Endothelial cell of umbilical vein (primary cell): Measurements from ENCODE around the gene CDC45. TPM values are rescaled to one million over a fixed set of nuclear protein-coding genes. Genes with fewer than 3 reads are reported as not detected.

ENCODE experiments used
- BruUV-seq: library from RNA; stranded (reverse); fragments of 400-500 nt; replicated peaks from 2 replicates; lab custom pipeline; 2021; lab: Mats Ljungman, UMichigan
- CTCF ChIA-PET: fragments of 300-600, 350-600 bp; sonication (Branson Sonifier 250); formaldehyde crosslinking; loops from one replicate; lab custom pipeline; 2021; ENCODE audit warnings: antibody characterized with exemption, inconsistent platforms; lab: Charles Lee
- POLR2A ChIA-PET: fragments of 300-600, 350-600 bp; sonication (Branson Sonifier 250); formaldehyde crosslinking; loops from one replicate; lab custom pipeline; 2021; ENCODE audit warnings: antibody characterized with exemption, inconsistent platforms; lab: Charles Lee
- DNase-seq: peaks from one replicate; pipeline ENCODE4 v3.0.0-alpha.2; 2011; ENCODE audit warnings: low read depth, low spot score
- FAIRE-seq: peaks from 2 replicates; lab custom pipeline; 2011; peaks lifted over from hg19 to GRCh38; lab: Jason Lieb, UNC
- H2AFZ ChIP-seq: 2 replicates; pipeline ENCODE4 v1.6.0; 2012; ENCODE audit warnings: low read depth, low read length, control low read depth, inconsistent platforms
- H3K27ac ChIP-seq: 2 replicates; pipeline ENCODE4 v1.5.1; 2011; ENCODE audit warnings: low read depth, mild to moderate bottlenecking, control low read depth, low read length, moderate library complexity; ENCODE audit not compliant: insufficient read depth
- H3K27me3 ChIP-seq, 2 experiments: 2 replicates each; pipeline versions ENCODE4 v1.6.0 to v1.6.1; 2011; ENCODE audit warnings: low read length in 2 of 2, mixed read lengths in 1 of 2; ENCODE audit not compliant: control insufficient read depth in 2 of 2, insufficient read depth in 2 of 2
- H3K36me3 ChIP-seq, 2 experiments: 2 replicates in 1 of 2; 3 replicates in 1 of 2; pipeline ENCODE4 v1.5.1; 2011; ENCODE audit warnings: low read length in 2 of 2, mild to moderate bottlenecking in 1 of 2, moderate library complexity in 1 of 2; ENCODE audit not compliant: control insufficient read depth in 2 of 2, insufficient read depth in 2 of 2; ENCODE audit errors: extremely low read depth in 1 of 2
- H3K4me1 ChIP-seq: 3 replicates; pipeline ENCODE4 v1.5.1; 2011; ENCODE audit warnings: mild to moderate bottlenecking, low read length; ENCODE audit not compliant: control insufficient read depth, insufficient read depth; ENCODE audit errors: extremely low read depth
- H3K4me2 ChIP-seq: 2 replicates; pipeline ENCODE4 v1.6.1; 2011; ENCODE audit warnings: low read length, control low read depth, mixed read lengths; ENCODE audit not compliant: insufficient read depth
- H3K4me3 ChIP-seq, 3 experiments: fragments of 200-600 bp in 1 of 3; sonication (generic), shearing (Covaris generic) in 1 of 3; replicated peaks in 1 of 3; 2 replicates each; pipeline ENCODE4 v1.5.1; 2011 to 2016; ENCODE audit warnings: control low read depth in 3 of 3, low read length in 3 of 3, mild to moderate bottlenecking in 2 of 3, inconsistent platforms in 1 of 3, low read depth in 1 of 3, moderate library complexity in 1 of 3; ENCODE audit not compliant: insufficient read depth in 1 of 3
- H3K79me2 ChIP-seq: 2 replicates; pipeline ENCODE4 v1.6.0; 2012; ENCODE audit warnings: low read length, inconsistent platforms; ENCODE audit not compliant: control insufficient read depth, insufficient read depth
- H3K9ac ChIP-seq: replicated peaks from 2 replicates; pipeline ENCODE3; 2011; ENCODE audit warnings: low read length, control low read depth; ENCODE audit not compliant: insufficient read depth; ENCODE audit errors: extremely low read depth
- H3K9me1 ChIP-seq: replicated peaks from 3 replicates; pipeline ENCODE4 v1.6.0; 2011; ENCODE audit warnings: mild to moderate bottlenecking, low read length; ENCODE audit not compliant: control insufficient read depth, insufficient read depth; ENCODE audit errors: extremely low read depth
- H3K9me3 ChIP-seq: replicated peaks from 2 replicates; pipeline ENCODE4 v1.5.1; 2012; ENCODE audit warnings: low read length, inconsistent platforms; ENCODE audit not compliant: control insufficient read depth, insufficient read depth
- H4K20me1 ChIP-seq: replicated peaks from 2 replicates; pipeline ENCODE3; 2011; ENCODE audit warnings: mild to moderate bottlenecking, low read length; ENCODE audit not compliant: control insufficient read depth, insufficient read depth; ENCODE audit errors: extremely low read depth
- CTCF ChIP-seq, 2 donors: IDR thresholded peaks; 1 replicate in 1 of 2; 2 replicates in 1 of 2; pipeline ENCODE4 v1.5.1; 2011; ENCODE audit warnings: low read length in 2 of 2, mild to moderate bottlenecking in 2 of 2, moderate library complexity in 2 of 2, control low read depth in 1 of 2, inconsistent platforms in 1 of 2, low read depth in 1 of 2; ENCODE audit not compliant: insufficient read depth in 1 of 2; ENCODE audit errors: extremely low read depth in 1 of 2
- EZH2 ChIP-seq: IDR thresholded peaks from 2 replicates; pipeline ENCODE4 v1.6.1; 2012; ENCODE audit warnings: borderline replicate concordance, low read depth, mild to moderate bottlenecking, moderate library complexity, low read length, inconsistent platforms; ENCODE audit not compliant: severe bottlenecking
- FOS ChIP-seq: IDR thresholded peaks from 2 replicates; pipeline ENCODE4 v1.6.1; 2011; ENCODE audit warnings: mild to moderate bottlenecking, low read length, moderate library complexity, borderline replicate concordance; ENCODE audit not compliant: insufficient read depth
- GATA2 ChIP-seq: IDR thresholded peaks from 2 replicates; pipeline ENCODE4 v1.7.0; 2011; ENCODE audit warnings: low read depth, mild to moderate bottlenecking, moderate library complexity, mixed read lengths, low read length; ENCODE audit not compliant: insufficient read length, insufficient read depth
- JUN ChIP-seq: IDR thresholded peaks from 2 replicates; pipeline ENCODE4 v1.6.1; 2011; ENCODE audit warnings: borderline replicate concordance, low read depth; ENCODE audit not compliant: insufficient read length, insufficient read depth
- MAX ChIP-seq: IDR thresholded peaks from 2 replicates; pipeline ENCODE4 v1.6.1; 2011; ENCODE audit not compliant: insufficient read depth, insufficient read length
- MYC ChIP-seq: IDR thresholded peaks from one replicate; pipeline ENCODE4 v1.6.1; 2011; ENCODE audit warnings: mild to moderate bottlenecking, low read depth, low read length
- POLR2A ChIP-seq: IDR thresholded peaks from 2 replicates; pipeline ENCODE4 v1.6.1; 2012; ENCODE audit warnings: low read depth, mild to moderate bottlenecking, control low read depth, low read length
- POLR2AphosphoS5 ChIP-seq: IDR thresholded peaks from 2 replicates; pipeline ENCODE4 v1.6.1; 2012; ENCODE audit warnings: low read depth, mild to moderate bottlenecking, control low read depth, low read length, moderate library complexity; ENCODE audit not compliant: insufficient read depth
- dilution Hi-C: fragments of 300-500 bp; cut with MboI; formaldehyde crosslinking; loops from one replicate; pipeline ENCODE4 v1.15.0; 2019; ENCODE audit warnings: low sequenced_read_pairs; ENCODE audit not compliant: extremely low pct_ligation_motif_present
- intact Hi-C: fragments of 100-400 bp; cut with micrococcal nuclease; formaldehyde crosslinking; loops from one replicate; pipeline ENCODE4 v1.10.0; 2022
- polyA plus RNA-seq, 4 experiments: library from polyadenylated mRNA; depleted of rRNA in 3 of 4; stranded (reverse) in 3 of 4; unstranded in 1 of 4; fragments of >200 nt; gene quantifications; 2 replicates each; pipeline versions ENCODE4 v1.2.1 to v1.2.3, GENCODE V29; 2011 to 2012; ENCODE audit warnings: missing spikeins in 1 of 4
- total RNA-seq: library from RNA; stranded (reverse); gene quantifications from 2 replicates; pipeline ENCODE4 v1.2.3, GENCODE V29; 2021

Gene CDC45
- total and polyA plus RNA-seq, 2 donors (not counting 3 experiments of a cell fraction or from before 2014, with no cell fraction given): 36.6 to 40.6 TPM

- TF ChIP-seq POLR2A (peak; percentile 61), POLR2AphosphoS5 (peak; percentile 74), GATA2 (no peak)
- dilution Hi-C loops (no loop called here), intact Hi-C loops (loop anchor here (1.0 to 10.0 kb wide), 5 partner anchors 32 to 300 kb away; partner anchors contain the start of genes C22orf39, CLDN5, MRPL40 and SEPTIN5)
- Histone ChIP-seq H3K27me3 (no peaks in the 10 kb centered on the region), H3K4me3 (peak within 1 kb of the TSS; percentile 66 to 87 (median 83)), H3K9ac (peak within 1 kb of the TSS; percentile 99), H3K79me2 (peaks cover 54% of the 10 kb centered on the region), H3K9me3 (no peaks in the 10 kb centered on the region), H3K27ac (peak within 1 kb of the TSS; percentile 100), H4K20me1 (no peaks in the 10 kb centered on the region), H3K4me2 (peak within 1 kb of the TSS; percentile 98), H3K9me1 (no peaks in the 10 kb centered on the region), H2AFZ (peak within 1 kb of the TSS; percentile 86), H3K36me3 (peaks cover 3 to 6% of the 10 kb centered on the region in 2 experiments), H3K4me1 (peaks cover 42% of the 10 kb centered on the region)
- CTCF ChIA-PET: interaction anchor here (0.7 to 4.7 kb wide), 11 partner anchors 10 to 334 kb away, joined by 3 to 67 read pairs (median 4); partner anchors contain the start of genes ESS2 and HIRA
- POLR2A ChIA-PET: interaction anchor here (1.0 to 1.6 kb wide), 4 partner anchors 10 to 151 kb away, joined by 3 to 5 read pairs (median 3); partner anchors contain the start of gene CLDN5
- DNase-seq: no peak
- BruUV-seq: no TSS peak
- no peak for FAIRE-seq
Measured at GRCh38 chr22:19478901-19479354, 792 bp upstream of the CDC45 start, which contains the start of gene UFD1. UFD1 (minus strand) TSS chr22:19479193; CDS start chr22:19479085, 108 bp downstream.

- no peaks in the 10 kb centered on the region for H4K20me1 ChIP-seq
- FAIRE-seq (no peak), DNase-seq (no peak)
- peak overlapping the region; percentile 83 for H3K4me2 ChIP-seq
- peak overlapping the region; percentile 66 to 77 (median 76) for H3K4me3 ChIP-seq
- H3K27ac ChIP-seq: peak overlapping the region; percentile 100
- no TSS peak for BruUV-seq
- H2AFZ ChIP-seq: peak overlapping the region; percentile 83
- dilution Hi-C loops: no loop called here
- H3K36me3 ChIP-seq: no peaks in the 10 kb centered on the region
- ChIA-PET CTCF (interaction anchor here (0.9 to 4.7 kb wide), 8 partner anchors 11 to 336 kb away, joined by 3 to 67 read pairs (median 4); partner anchors contain the start of gene ESS2), POLR2A (interaction anchor here (1.0 to 1.6 kb wide), 3 partner anchors 9 to 150 kb away, joined by 3 to 5 read pairs (median 3); partner anchors contain the start of gene CLDN5)
- peaks cover 50% of the 10 kb centered on the region for H3K4me1 ChIP-seq
- peaks cover 48% of the 10 kb centered on the region for H3K79me2 ChIP-seq
- no peaks in the 10 kb centered on the region for H3K9me3 ChIP-seq
- no peak for TF ChIP-seq GATA2
- TF ChIP-seq MAX: no peak
- no peak for TF ChIP-seq FOS
- no peak for TF ChIP-seq MYC
- no peak for TF ChIP-seq POLR2A
- TF ChIP-seq CTCF (IDR thresholded peaks at IDR 0.05; ENCODE audit: extremely low read depth in 1 of 2, insufficient read depth in 1 of 2, low read depth in 1 of 2, low read length in 2 of 2): no peak
- no peak for TF ChIP-seq POLR2AphosphoS5
- no peak for TF ChIP-seq JUN
- TF ChIP-seq EZH2: no peak
- intact Hi-C loops: no loop called here
- H3K27me3 ChIP-seq: no peaks in the 10 kb centered on the region
- no peaks in the 10 kb centered on the region for H3K9me1 ChIP-seq
- peak overlapping the region; percentile 70 for H3K9ac ChIP-seq
Measured at GRCh38 chr22:19480173-19480568, 451 bp downstream of the CDC45 start.
